Ascending aorta (tissue), 2 donors: ENCODE measurements around the gene NRL. TPM values are rescaled to one million over a fixed set of nuclear protein-coding genes. Genes with fewer than 3 reads are reported as not detected.

Experiments
- DNase-seq, 2 donors: peaks; one replicate each; pipeline ENCODE4 v3.0.0-alpha.2; 2019; ENCODE audit warnings: low spot score in 2 of 2
- H3K27ac ChIP-seq, 2 donors: fragments of 200-600 bp; sonication (generic); one replicate each; pipeline ENCODE4 v1.5.1; 2016 to 2017; ENCODE audit warnings: mild to moderate bottlenecking in 1 of 2
- H3K27me3 ChIP-seq: fragments of 200-600 bp; sonication (generic); one replicate; pipeline ENCODE4 v1.5.1; 2017
- H3K36me3 ChIP-seq, 2 donors: fragments of 200-600 bp; sonication (generic); one replicate each; pipeline ENCODE4 v1.5.1; 2016
- H3K4me1 ChIP-seq, 2 donors: fragments of 200-600 bp; sonication (generic); one replicate each; pipeline ENCODE4 v1.5.1; 2016 to 2017; ENCODE audit warnings: mild to moderate bottlenecking in 1 of 2
- H3K4me3 ChIP-seq, 2 donors: fragments of 200-600 bp; sonication (generic); one replicate each; pipeline ENCODE4 v1.5.1; 2016 to 2017; ENCODE audit warnings: mild to moderate bottlenecking in 1 of 2
- H3K9me3 ChIP-seq, 2 donors: fragments of 200-600 bp; sonication (generic); one replicate each; pipeline ENCODE4 v1.5.1; 2016
- intact Hi-C: fragments of 100-400 bp; cut with DNase I; formaldehyde crosslinking; loops from one replicate; pipeline ENCODE4 v1.15.1; 2023
- total RNA-seq: library from RNA; depleted of rRNA; stranded (reverse); fragments of >200 nt; gene quantifications from one replicate; pipeline ENCODE4 v1.1.0, GENCODE V29; 2016
- TF ChIP-seq, protein P1 (sequence below), 3 experiments: fragments of 200-600 bp in 2 of 3; fragments of 450-650 bp in 1 of 3; sonication (generic) in 2 of 3; IDR thresholded peaks; one replicate each; pipeline ENCODE4 v1.5.1; 2016 to 2019; ENCODE audit warnings: antibody characterized with exemption in 3 of 3, mild to moderate bottlenecking in 1 of 3, moderate library complexity in 1 of 3

The NRL gene
- total RNA-seq, 1 donor from 2014 or later = not detected

DNA sequence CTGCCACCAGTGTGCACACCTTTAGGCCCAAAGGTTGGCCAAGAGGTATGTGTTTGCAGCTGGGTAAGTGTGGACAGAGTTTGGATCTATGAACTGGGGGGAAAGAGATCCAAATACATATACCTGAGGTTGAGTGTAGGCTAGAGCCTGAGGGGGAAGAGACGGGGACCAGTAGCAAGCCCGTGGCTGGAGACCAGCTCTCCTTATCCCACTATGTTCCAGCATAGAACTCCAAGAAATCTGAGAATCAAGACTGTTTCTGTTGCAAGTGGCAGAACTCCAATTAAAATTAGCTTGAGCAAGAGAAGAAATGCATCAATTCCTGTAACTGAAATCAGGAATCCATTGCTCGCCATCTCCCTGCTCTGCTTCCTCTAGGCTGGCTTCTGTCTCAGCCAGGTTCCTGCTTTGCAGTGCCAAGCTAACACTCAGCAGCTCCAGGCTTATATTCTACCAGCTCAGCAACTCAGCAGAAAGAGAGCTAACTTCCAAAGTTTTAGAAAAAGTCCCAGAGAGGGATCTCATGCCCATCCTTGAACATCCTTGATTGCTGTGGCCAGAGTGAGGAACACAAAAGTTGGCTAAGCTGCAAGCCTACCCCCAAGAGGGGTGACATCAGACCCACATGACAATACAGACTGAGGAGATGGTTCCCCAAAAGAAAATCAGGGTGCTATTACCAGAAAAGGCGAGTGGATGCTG is 22.1 kb downstream of the NRL start:
- Histone ChIP-seq H3K27ac (peak overlapping the region; percentile 92 to 95), H3K9me3 (no peaks in the 10 kb centered on the region), H3K27me3 (no peaks in the 10 kb centered on the region), H3K4me3 (no peak overlapping the region), H3K4me1 (peaks cover 0 to 11% of the 10 kb centered on the region in 2 donors), H3K36me3 (no peaks in the 10 kb centered on the region)
- intact Hi-C loops = loop anchor here (5.0 kb wide), 1 partner anchor 535 kb away; the partner anchor contains the start of gene THTPA
- TF ChIP-seq, protein P1, sequence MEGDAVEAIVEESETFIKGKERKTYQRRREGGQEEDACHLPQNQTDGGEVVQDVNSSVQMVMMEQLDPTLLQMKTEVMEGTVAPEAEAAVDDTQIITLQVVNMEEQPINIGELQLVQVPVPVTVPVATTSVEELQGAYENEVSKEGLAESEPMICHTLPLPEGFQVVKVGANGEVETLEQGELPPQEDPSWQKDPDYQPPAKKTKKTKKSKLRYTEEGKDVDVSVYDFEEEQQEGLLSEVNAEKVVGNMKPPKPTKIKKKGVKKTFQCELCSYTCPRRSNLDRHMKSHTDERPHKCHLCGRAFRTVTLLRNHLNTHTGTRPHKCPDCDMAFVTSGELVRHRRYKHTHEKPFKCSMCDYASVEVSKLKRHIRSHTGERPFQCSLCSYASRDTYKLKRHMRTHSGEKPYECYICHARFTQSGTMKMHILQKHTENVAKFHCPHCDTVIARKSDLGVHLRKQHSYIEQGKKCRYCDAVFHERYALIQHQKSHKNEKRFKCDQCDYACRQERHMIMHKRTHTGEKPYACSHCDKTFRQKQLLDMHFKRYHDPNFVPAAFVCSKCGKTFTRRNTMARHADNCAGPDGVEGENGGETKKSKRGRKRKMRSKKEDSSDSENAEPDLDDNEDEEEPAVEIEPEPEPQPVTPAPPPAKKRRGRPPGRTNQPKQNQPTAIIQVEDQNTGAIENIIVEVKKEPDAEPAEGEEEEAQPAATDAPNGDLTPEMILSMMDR (IDR thresholded peaks at IDR 0.05) = no peak
- DNase-seq = no peak

DNA sequence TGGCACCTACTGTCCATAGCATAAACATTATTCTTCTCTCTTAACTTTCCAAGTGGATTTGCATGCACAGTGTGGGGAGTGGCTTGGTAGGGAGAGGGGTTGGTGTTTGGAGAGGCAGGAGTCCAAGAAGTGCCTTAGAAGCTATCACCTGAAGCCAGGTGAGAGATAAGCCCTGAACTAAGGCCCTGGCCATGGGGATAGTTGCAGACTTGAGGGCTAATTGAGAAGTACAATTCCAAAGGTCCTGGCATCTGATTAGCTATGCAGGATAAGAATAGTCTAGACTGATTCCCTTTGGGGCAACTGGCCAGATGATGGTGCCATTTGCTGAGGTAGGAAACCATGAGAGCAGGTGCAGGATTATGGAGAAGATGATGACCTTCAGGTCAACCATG is 22.6 kb downstream of the NRL start:
- Histone ChIP-seq H3K9me3 (no peaks in the 10 kb centered on the region), H3K4me3 (no peak overlapping the region), H3K27ac (peak overlapping the region in 1 of 2 donors; percentile 95), H3K36me3 (no peaks in the 10 kb centered on the region), H3K4me1 (peaks cover 0 to 11% of the 10 kb centered on the region in 2 donors), H3K27me3 (no peaks in the 10 kb centered on the region)
- TF ChIP-seq, protein P1 (IDR thresholded peaks at IDR 0.05) = no peak
- no peak for DNase-seq
- intact Hi-C loops = loop anchor here (5.0 kb wide), 1 partner anchor 535 kb away; the partner anchor contains the start of gene THTPA

DNA sequence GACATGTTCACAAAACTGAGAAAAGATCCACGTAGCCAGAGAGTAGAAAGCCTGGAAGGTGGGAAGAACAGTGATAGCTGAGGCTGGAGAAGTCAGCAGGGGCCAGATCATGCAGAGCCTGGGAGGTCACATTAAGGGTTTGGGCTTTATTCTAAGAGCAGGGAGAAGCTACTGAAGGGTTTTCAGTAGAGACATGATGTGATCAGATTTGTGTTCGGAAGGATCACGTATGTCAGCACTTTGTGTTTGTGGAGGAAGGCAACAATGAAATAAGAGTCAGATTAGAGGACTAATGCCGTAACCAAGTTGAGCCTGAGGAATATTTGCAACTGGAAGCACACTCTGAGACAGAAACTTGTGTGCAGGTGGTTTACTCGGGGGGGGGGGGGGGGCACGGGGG is 24.9 kb downstream of the NRL start:
- Histone ChIP-seq H3K4me1 (peaks cover 0 to 9% of the 10 kb centered on the region in 2 donors), H3K4me3 (no peak overlapping the region), H3K27ac (no peak overlapping the region), H3K9me3 (no peaks in the 10 kb centered on the region), H3K27me3 (no peaks in the 10 kb centered on the region), H3K36me3 (no peaks in the 10 kb centered on the region)
- DNase-seq = no peak
- TF ChIP-seq, protein P1 (IDR thresholded peaks at IDR 0.05) = no peak
- intact Hi-C loops = loop anchor here (1.0 to 5.0 kb wide), 3 partner anchors 32 to 533 kb away; partner anchors contain the start of gene THTPA

DNA sequence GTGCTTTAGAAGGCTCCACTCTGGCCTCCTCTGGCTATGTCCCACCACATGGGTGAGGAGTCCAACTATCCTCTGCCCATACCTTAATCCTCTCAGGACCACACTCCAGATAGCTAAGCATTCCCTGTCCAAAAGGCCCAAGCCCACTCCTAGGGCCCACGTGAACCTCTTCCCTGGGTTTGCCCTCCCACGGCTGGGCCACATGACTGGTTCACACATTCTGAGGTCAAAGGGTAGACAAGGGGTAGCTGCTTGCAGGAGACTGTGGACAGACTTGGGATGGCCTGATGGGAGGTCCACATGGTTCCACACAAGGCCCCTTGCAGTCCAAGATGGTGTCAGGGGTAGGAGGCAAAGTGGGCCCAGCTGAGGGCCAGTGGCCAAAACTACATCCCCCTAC is 26.7 kb downstream of the NRL start:
- Histone ChIP-seq H3K4me1 (peaks cover 0 to 3% of the 10 kb centered on the region in 2 donors), H3K9me3 (no peaks in the 10 kb centered on the region), H3K27ac (no peak overlapping the region), H3K27me3 (no peaks in the 10 kb centered on the region), H3K4me3 (no peak overlapping the region), H3K36me3 (no peaks in the 10 kb centered on the region)
- intact Hi-C loops = no loop called here
- DNase-seq = no peak
- TF ChIP-seq, protein P1 (IDR thresholded peaks at IDR 0.05) = no peak

DNA sequence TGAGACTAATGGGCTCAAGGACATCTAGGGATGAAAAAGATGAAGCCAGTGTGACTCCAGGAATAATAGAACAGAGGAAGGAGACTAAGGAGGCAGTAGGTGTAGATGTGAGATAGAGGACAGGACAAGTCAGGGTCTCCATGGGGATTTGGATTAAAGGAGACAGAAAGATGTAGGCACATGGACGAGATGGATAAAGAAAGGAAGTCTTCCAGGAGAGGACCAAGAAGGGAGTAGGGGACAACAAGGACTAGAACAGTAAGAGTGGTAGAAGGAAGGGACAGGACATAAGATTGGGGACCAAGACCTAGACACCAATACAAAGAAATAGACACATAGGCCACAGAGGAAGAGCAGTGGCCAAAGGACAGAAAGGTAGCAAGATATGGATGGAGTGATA is 27.7 kb downstream of the NRL start:
- no peaks in the 10 kb centered on the region for H3K9me3 ChIP-seq
- H3K27ac ChIP-seq = no peak overlapping the region
- no peaks in the 10 kb centered on the region for H3K27me3 ChIP-seq
- H3K4me1 ChIP-seq = no peaks in the 10 kb centered on the region
- H3K4me3 ChIP-seq = no peak overlapping the region
- intact Hi-C loops = no loop called here
- TF ChIP-seq, protein P1 (IDR thresholded peaks at IDR 0.05) = no peak
- no peak for DNase-seq
- H3K36me3 ChIP-seq = no peaks in the 10 kb centered on the region
